GM12872 (cell line): ENCODE results near the gene BABAM2.

Experiments
- CTCF ChIP-seq: IDR thresholded peaks from 3 replicates; pipeline ENCODE4 v1.5.1; 2011; ENCODE audit warnings: low read depth, mild to moderate bottlenecking, low read length, moderate library complexity; ENCODE audit not compliant: insufficient read depth

BABAM2 gene

GRCh38 chr2:27890146-27890923, at the start of gene BABAM2, which contains the start of gene RBKS:
BABAM2 (plus strand) TSS chr2:27890729; CDS start chr2:27894557, 3,828 bp downstream.
RBKS (minus strand) TSS chr2:27890387; CDS start chr2:27890345, 42 bp downstream.
- TF ChIP-seq CTCF = no peak

GRCh38 chr2:27842894-27843293, 47.6 kb upstream of the BABAM2 start:
- no peak for TF ChIP-seq CTCF

GRCh38 chr2:27843992-27844391, 46.5 kb upstream of the BABAM2 start:
- no peak for TF ChIP-seq CTCF

GRCh38 chr2:27844821-27845255, 45.7 kb upstream of the BABAM2 start:
- no peak for TF ChIP-seq CTCF

- no peak for TF ChIP-seq CTCF
Observed at GRCh38 chr2:27847333-27847732, 43.2 kb upstream of the BABAM2 start.

GRCh38 chr2:27849558-27850205, 40.8 kb upstream of the BABAM2 start:
- TF ChIP-seq CTCF = no peak

- TF ChIP-seq CTCF = no peak
Observed at GRCh38 chr2:27852691-27853090, 37.8 kb upstream of the BABAM2 start.
